GM21447 (cell line): ENCODE results near the gene MAPK8IP1.
"Not testable (repeated sequence)": the region's sequence is repeated elsewhere in the genome, so short reads cannot be mapped to it uniquely, and the experiment has no call there.

Experiments
- ATAC-seq: cut with Tn5 transposase; IDR thresholded peaks from one replicate; pipeline ENCODE4 v1.9.1; 2021; ENCODE audit not compliant: unreplicated experiment

Gene MAPK8IP1

GRCh38 chr11:45885274-45885920, at the start of gene MAPK8IP1:
Gene MAPK8IP1, plus strand, starts transcription at chr11:45885651. Its CDS starts 170 bp downstream, at chr11:45885821.
- peak; percentile 55 for ATAC-seq

- ATAC-seq, result no peak
These were observed 46.2 kb upstream of the MAPK8IP1 start for GRCh38 chr11:45839204-45839603.

- ATAC-seq, result not testable (repeated sequence)
These were observed 45.2 kb upstream of the MAPK8IP1 start for GRCh38 chr11:45840251-45840650.

- ATAC-seq, result no peak
These were observed 42.1 kb upstream of the MAPK8IP1 start for GRCh38 chr11:45843158-45843924.

GRCh38 chr11:45844822-45845578, 40.5 kb upstream of the MAPK8IP1 start:
- no peak for ATAC-seq

- ATAC-seq, result no peak
These were observed 39.2 kb upstream of the MAPK8IP1 start for GRCh38 chr11:45846174-45846675.

GRCh38 chr11:45846974-45847910, 38.2 kb upstream of the MAPK8IP1 start, which contains the start of gene CRY2:
Gene CRY2, plus strand, starts transcription at chr11:45847475. Its CDS starts 16 bp downstream, at chr11:45847491.
- peak; percentile 92 for ATAC-seq

- ATAC-seq, result peak; percentile 18
These were observed 37.5 kb upstream of the MAPK8IP1 start for GRCh38 chr11:45847911-45848316.

GRCh38 chr11:45848654-45849081, 36.8 kb upstream of the MAPK8IP1 start:
- ATAC-seq, result no peak

- ATAC-seq, result no peak
These were observed 35.0 kb upstream of the MAPK8IP1 start for GRCh38 chr11:45850446-45850845.

GRCh38 chr11:45851228-45851627, 34.2 kb upstream of the MAPK8IP1 start:
- ATAC-seq, result no peak

GRCh38 chr11:45852018-45852711, 33.3 kb upstream of the MAPK8IP1 start:
- peak; percentile 3 for ATAC-seq

GRCh38 chr11:45852712-45853101, 32.7 kb upstream of the MAPK8IP1 start:
- peak; percentile 62 for ATAC-seq

GRCh38 chr11:45853332-45854219, 31.9 kb upstream of the MAPK8IP1 start:
- ATAC-seq, result no peak

GRCh38 chr11:45855308-45855707, 30.1 kb upstream of the MAPK8IP1 start:
- ATAC-seq, result no peak

GRCh38 chr11:45856044-45856468, 29.4 kb upstream of the MAPK8IP1 start:
- ATAC-seq, result no peak

- ATAC-seq, result no peak
These were observed 27.4 kb upstream of the MAPK8IP1 start for GRCh38 chr11:45857961-45858474.

- ATAC-seq, result no peak
These were observed 26.6 kb upstream of the MAPK8IP1 start for GRCh38 chr11:45858751-45859398.
